Testis (tissue), 3 donors: ENCODE results near the gene PLCB2. TPM values are rescaled to one million over a fixed set of nuclear protein-coding genes. Genes with fewer than 3 reads are reported as not detected.

Experiments used
- DNase-seq: peaks from one replicate; pipeline ENCODE4 v3.0.0-alpha.2; 2019
- H3K27ac ChIP-seq, 2 donors: fragments of 200-600 bp; sonication (generic); one replicate each; pipeline ENCODE4 v1.5.1; 2019
- H3K27me3 ChIP-seq: fragments of 200-600 bp; sonication (generic); one replicate; pipeline ENCODE4 v1.5.1; 2019
- H3K36me3 ChIP-seq: fragments of 200-600 bp; sonication (generic); one replicate; pipeline ENCODE4 v1.5.1; 2017; ENCODE audit warnings: low read depth; ENCODE audit errors: missing control alignments
- H3K4me1 ChIP-seq: fragments of 200-600 bp; sonication (generic); one replicate; pipeline ENCODE4 v1.5.1; 2019
- H3K4me3 ChIP-seq, 2 donors: fragments of 200-600 bp; sonication (generic); one replicate each; pipeline ENCODE4 v1.5.1; 2017 to 2019
- H3K9me3 ChIP-seq: fragments of 200-600 bp; sonication (generic); one replicate; pipeline ENCODE4 v1.5.1; 2017
- POLR2A ChIP-seq: fragments of 450-650 bp; IDR thresholded peaks from one replicate; pipeline ENCODE4 v1.6.1; 2017; ENCODE audit warnings: antibody characterized with exemption, mild to moderate bottlenecking, moderate library complexity
- WGBS, 2 donors: methylation state at CpG; one replicate each; pipeline ENCODE4 v1.1.5; 2018; 5-methylcytosine and 5-hydroxymethylcytosine counted together
- intact Hi-C: fragments of 100-400 bp; cut with DNase I; formaldehyde crosslinking; loops from one replicate; pipeline ENCODE4 v1.15.1; 2023; ENCODE audit warnings: low total_unique reads
- polyA plus RNA-seq: library from polyadenylated mRNA; stranded (reverse); fragments of 350-450 nt; fragmentation: Illumina TruSeq; extraction: RNeasy Lipid Tissue Mini Kit (QIAGEN cat#74804); gene quantifications from one replicate; pipeline ENCODE4 v1.2.3, GENCODE V29; 2014; ENCODE audit warnings: low read depth, low replicate concordance; ENCODE audit not compliant: insufficient read depth
- total RNA-seq, 2 donors: library from RNA; depleted of rRNA; stranded (reverse); fragments of >200 nt; gene quantifications; one replicate each; pipeline ENCODE4 v1.2.3, GENCODE V29; 2016
- TF ChIP-seq, protein P1 (sequence below), 3 experiments: fragments of 450-650 bp in 2 of 3; fragments of 200-600 bp in 1 of 3; sonication (generic) in 1 of 3; IDR thresholded peaks; one replicate each; pipeline ENCODE4 v1.5.1; 2016 to 2019; ENCODE audit warnings: antibody characterized with exemption in 3 of 3, mild to moderate bottlenecking in 2 of 3, moderate library complexity in 1 of 3

PLCB2 gene
- total and polyA plus RNA-seq, 3 donors from 2014 or later: 8.8 to 13.6 (median 9.7) TPM

GRCh38 chr15:40335938-40336743, 28.4 kb upstream of the PLCB2 start:
- H3K27me3 ChIP-seq: no peaks in the 10 kb centered on the region
- intact Hi-C loops: no loop called here

GRCh38 chr15:40334941-40335795, 27.4 kb upstream of the PLCB2 start:
- Histone ChIP-seq H3K9me3 (no peaks in the 10 kb centered on the region), H3K4me1 (peaks cover 47% of the 10 kb centered on the region), H3K36me3 (no peaks in the 10 kb centered on the region), H3K27ac (no peak overlapping the region), H3K4me3 (no peak overlapping the region), H3K27me3 (no peaks in the 10 kb centered on the region)
- TF ChIP-seq POLR2A: no peak
- TF ChIP-seq, protein P1, sequence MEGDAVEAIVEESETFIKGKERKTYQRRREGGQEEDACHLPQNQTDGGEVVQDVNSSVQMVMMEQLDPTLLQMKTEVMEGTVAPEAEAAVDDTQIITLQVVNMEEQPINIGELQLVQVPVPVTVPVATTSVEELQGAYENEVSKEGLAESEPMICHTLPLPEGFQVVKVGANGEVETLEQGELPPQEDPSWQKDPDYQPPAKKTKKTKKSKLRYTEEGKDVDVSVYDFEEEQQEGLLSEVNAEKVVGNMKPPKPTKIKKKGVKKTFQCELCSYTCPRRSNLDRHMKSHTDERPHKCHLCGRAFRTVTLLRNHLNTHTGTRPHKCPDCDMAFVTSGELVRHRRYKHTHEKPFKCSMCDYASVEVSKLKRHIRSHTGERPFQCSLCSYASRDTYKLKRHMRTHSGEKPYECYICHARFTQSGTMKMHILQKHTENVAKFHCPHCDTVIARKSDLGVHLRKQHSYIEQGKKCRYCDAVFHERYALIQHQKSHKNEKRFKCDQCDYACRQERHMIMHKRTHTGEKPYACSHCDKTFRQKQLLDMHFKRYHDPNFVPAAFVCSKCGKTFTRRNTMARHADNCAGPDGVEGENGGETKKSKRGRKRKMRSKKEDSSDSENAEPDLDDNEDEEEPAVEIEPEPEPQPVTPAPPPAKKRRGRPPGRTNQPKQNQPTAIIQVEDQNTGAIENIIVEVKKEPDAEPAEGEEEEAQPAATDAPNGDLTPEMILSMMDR (IDR thresholded peaks at IDR 0.05): no peak
- WGBS, 2 donors: 78 to 89% methylated on average over 22 to 26 of the region's 26 CpGs
- DNase-seq: no peak
- intact Hi-C loops: no loop called here

More at GRCh38 chr15:40335938-40336743, 28.4 kb upstream of the PLCB2 start:
- WGBS, 2 donors: 86 to 89% methylated on average over 11 to 13 of the region's 13 CpGs
- DNase-seq: no peak
- Histone ChIP-seq H3K36me3 (no peaks in the 10 kb centered on the region), H3K4me3 (no peak overlapping the region), H3K4me1 (peaks cover 51% of the 10 kb centered on the region), H3K27ac (no peak overlapping the region), H3K9me3 (no peaks in the 10 kb centered on the region)
- TF ChIP-seq, protein P1 (IDR thresholded peaks at IDR 0.05): no peak
- no peak for TF ChIP-seq POLR2A

DNA sequence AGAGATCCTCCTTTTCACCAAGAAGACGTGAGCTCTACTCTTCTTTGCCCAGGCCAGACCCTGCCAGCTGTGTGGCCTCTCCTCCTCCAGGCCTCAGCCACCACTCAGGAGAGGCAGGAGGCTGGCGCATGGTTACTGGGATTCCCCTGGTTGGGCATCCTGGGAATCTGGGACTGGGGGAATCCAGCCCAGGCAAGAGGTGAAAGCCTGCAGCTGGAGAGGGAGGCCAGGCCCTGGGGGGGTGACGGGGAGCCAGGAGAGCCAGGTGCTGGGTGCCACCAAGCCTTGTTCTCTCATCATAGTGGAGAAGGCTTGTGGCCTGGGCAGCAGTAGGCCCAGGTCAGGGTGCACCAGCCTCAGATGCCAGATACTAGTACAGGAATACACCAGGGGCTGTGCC, 26.8 kb upstream of the PLCB2 start:
- TF ChIP-seq POLR2A: no peak
- TF ChIP-seq, protein P1 (IDR thresholded peaks at IDR 0.05): no peak
- 57 to 88% methylated on average over 3 of the region's 3 CpGs for WGBS, 2 donors

DNA sequence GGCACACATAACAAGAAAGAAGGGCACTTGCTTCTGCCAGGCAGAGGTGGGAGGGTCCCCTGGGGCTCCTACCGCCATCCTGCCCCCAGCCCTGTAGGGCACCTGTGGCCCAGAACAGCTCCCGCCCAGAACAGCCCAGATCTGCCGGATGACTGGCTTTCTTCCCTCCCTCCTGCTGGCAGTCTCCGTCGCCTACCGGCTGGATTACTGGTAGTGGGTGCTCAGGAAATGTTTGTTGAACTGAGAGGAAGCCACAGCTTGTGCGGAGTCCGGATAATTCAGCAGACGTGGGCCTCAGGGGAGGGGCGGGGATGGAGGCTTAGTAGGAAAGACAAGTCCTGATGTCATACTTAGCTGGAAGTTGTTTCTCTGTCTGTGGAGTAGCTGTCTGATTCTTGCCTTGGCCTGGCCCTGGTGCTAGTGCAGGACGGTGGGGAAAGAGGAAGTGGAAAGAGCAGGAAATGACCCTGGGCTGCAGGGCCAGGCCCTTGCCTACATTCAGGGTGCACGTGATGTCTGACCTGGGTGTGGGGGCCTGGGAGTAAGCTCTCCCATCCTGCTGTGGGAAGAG, 26.3 kb upstream of the PLCB2 start:
- H3K9me3 ChIP-seq: no peaks in the 10 kb centered on the region
- 66 to 79% methylated on average over 8 to 12 of the region's 12 CpGs for WGBS, 2 donors
- H3K27me3 ChIP-seq: no peaks in the 10 kb centered on the region
- TF ChIP-seq, protein P1 (IDR thresholded peaks at IDR 0.05): no peak
- no peak for TF ChIP-seq POLR2A
- H3K4me3 ChIP-seq: no peak overlapping the region
- peaks cover 39% of the 10 kb centered on the region for H3K4me1 ChIP-seq
- peak overlapping the region in 1 of 2 donors; percentile 63 for H3K27ac ChIP-seq
- intact Hi-C loops: no loop called here
- peak; percentile 50 for DNase-seq
- H3K36me3 ChIP-seq: no peaks in the 10 kb centered on the region

More for the DNA sequence above, 26.8 kb upstream of the PLCB2 start:
- no peaks in the 10 kb centered on the region for H3K36me3 ChIP-seq
- H3K4me3 ChIP-seq: no peak overlapping the region
- no peaks in the 10 kb centered on the region for H3K27me3 ChIP-seq
- H3K27ac ChIP-seq: peak overlapping the region in 1 of 2 donors; percentile 63
- H3K9me3 ChIP-seq: no peaks in the 10 kb centered on the region
- intact Hi-C loops: no loop called here
- no peak for DNase-seq
- H3K4me1 ChIP-seq: peaks cover 44% of the 10 kb centered on the region
